GM19328 (cell line): ENCODE results near the gene SCUBE1.

ENCODE experiments used
- ATAC-seq: cut with Tn5 transposase; IDR thresholded peaks from one replicate; pipeline ENCODE4 v1.9.1; 2021; ENCODE audit warnings: mild to moderate bottlenecking, moderate library complexity; ENCODE audit not compliant: unreplicated experiment

Gene SCUBE1

GRCh38 chr22:43262990-43263644 lies 80.1 kb downstream of the SCUBE1 start:
- no peak for ATAC-seq

- no peak for ATAC-seq
Observed at GRCh38 chr22:43260331-43261231, 82.6 kb downstream of the SCUBE1 start.

- no peak for ATAC-seq
Observed at GRCh38 chr22:43257961-43258360, 85.2 kb downstream of the SCUBE1 start.

- no peak for ATAC-seq
Observed at GRCh38 chr22:43257549-43257948, 85.6 kb downstream of the SCUBE1 start.

- no peak for ATAC-seq
Observed at GRCh38 chr22:43256976-43257545, 86.1 kb downstream of the SCUBE1 start.

GRCh38 chr22:43256569-43256968 lies 86.6 kb downstream of the SCUBE1 start:
- no peak for ATAC-seq

GRCh38 chr22:43255299-43255698 lies 87.9 kb downstream of the SCUBE1 start:
- ATAC-seq: no peak

- ATAC-seq: no peak
Observed at GRCh38 chr22:43253839-43254238, 89.3 kb downstream of the SCUBE1 start.

GRCh38 chr22:43252319-43252718 lies 90.9 kb downstream of the SCUBE1 start:
- no peak for ATAC-seq

GRCh38 chr22:43249789-43250471 lies 93.2 kb downstream of the SCUBE1 start:
- ATAC-seq: no peak

- no peak for ATAC-seq
Observed at GRCh38 chr22:43247546-43248260, 95.5 kb downstream of the SCUBE1 start.

GRCh38 chr22:43246188-43246587 lies 97.0 kb downstream of the SCUBE1 start:
- ATAC-seq: no peak

- ATAC-seq: no peak
Observed at GRCh38 chr22:43245717-43246116, 97.5 kb downstream of the SCUBE1 start.

GRCh38 chr22:43244803-43245527 lies 98.2 kb downstream of the SCUBE1 start:
- ATAC-seq: no peak

- no peak for ATAC-seq
Observed at GRCh38 chr22:43244402-43244801, 98.8 kb downstream of the SCUBE1 start.

- ATAC-seq: no peak
Observed at GRCh38 chr22:43243324-43243723, 99.8 kb downstream of the SCUBE1 start.

- ATAC-seq: no peak
Observed at GRCh38 chr22:43242627-43243026, 100.5 kb downstream of the SCUBE1 start.

- ATAC-seq: no peak
Observed at GRCh38 chr22:43241699-43242386, 101.3 kb downstream of the SCUBE1 start.

- no peak for ATAC-seq
Observed at GRCh38 chr22:43241138-43241597, 102.0 kb downstream of the SCUBE1 start.
